Measurements from ENCODE around the gene ACSL3. TPM values are rescaled to one million over a fixed set of nuclear protein-coding genes. Genes with fewer than 3 reads are reported as not detected.

Gene ACSL3
- total RNA-seq, 4 donors from 2014 or later, result 25.6 to 52.2 (median 47.2) TPM

DNA sequence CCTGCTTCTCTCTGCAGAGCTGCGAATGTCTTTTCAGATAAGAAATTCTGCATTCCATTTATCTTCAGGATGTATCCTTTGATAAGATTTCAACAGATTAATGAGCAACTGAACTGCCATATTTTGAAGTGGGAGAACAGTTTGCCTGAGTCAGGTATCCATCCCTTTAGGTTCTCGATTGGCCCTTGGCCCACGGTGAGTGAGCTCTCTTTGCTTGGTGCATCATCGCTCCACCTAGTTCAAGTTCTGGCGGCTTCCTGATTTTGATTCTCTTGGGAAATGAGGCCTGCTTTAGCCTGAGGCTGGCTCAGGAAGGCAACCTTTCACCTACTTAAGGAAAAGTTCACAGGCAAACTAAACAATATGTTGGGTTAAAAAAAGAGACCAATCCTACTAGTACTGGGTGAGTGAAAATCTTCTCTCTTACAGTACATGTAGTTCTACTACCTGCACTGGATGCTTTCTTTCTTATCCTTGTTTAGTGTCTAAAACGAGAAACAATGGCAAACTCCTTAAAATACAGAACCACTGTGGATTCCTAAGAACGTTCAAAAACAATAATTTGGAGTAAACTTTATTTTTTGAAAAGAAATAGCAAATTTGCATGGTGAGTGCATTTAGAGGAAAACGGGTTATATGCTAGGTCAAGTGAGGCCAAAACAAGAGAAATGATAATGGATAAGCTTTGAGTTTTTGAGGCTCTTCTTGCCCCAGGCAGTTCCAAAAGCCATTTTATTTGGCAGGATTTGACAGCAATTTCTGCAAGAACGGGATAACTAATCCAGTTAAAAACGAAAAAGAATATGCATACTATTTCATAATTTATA, 837 bp upstream of the ACSL3 start:
- TF ChIP-seq, protein P1, sequence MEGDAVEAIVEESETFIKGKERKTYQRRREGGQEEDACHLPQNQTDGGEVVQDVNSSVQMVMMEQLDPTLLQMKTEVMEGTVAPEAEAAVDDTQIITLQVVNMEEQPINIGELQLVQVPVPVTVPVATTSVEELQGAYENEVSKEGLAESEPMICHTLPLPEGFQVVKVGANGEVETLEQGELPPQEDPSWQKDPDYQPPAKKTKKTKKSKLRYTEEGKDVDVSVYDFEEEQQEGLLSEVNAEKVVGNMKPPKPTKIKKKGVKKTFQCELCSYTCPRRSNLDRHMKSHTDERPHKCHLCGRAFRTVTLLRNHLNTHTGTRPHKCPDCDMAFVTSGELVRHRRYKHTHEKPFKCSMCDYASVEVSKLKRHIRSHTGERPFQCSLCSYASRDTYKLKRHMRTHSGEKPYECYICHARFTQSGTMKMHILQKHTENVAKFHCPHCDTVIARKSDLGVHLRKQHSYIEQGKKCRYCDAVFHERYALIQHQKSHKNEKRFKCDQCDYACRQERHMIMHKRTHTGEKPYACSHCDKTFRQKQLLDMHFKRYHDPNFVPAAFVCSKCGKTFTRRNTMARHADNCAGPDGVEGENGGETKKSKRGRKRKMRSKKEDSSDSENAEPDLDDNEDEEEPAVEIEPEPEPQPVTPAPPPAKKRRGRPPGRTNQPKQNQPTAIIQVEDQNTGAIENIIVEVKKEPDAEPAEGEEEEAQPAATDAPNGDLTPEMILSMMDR (IDR thresholded peaks at IDR 0.05), result no peak
- TF ChIP-seq POLR2A (IDR thresholded peaks at IDR 0.05), result no peak
- Histone ChIP-seq H3K36me3 (no peaks in the 10 kb centered on the region), H3K27ac (peak overlapping the region; percentile 6 to 97 (median 94)), H3K27me3 (no peaks in the 10 kb centered on the region), H3K4me3 (peak overlapping the region; percentile 93 to 96 (median 94)), H3K9me3 (no peaks in the 10 kb centered on the region), H3K4me1 (peaks cover 0 to 29% (median 4%) of the 10 kb centered on the region in 4 donors)
- DNase-seq, result peak in 1 of 3 donors; percentile 59

DNA sequence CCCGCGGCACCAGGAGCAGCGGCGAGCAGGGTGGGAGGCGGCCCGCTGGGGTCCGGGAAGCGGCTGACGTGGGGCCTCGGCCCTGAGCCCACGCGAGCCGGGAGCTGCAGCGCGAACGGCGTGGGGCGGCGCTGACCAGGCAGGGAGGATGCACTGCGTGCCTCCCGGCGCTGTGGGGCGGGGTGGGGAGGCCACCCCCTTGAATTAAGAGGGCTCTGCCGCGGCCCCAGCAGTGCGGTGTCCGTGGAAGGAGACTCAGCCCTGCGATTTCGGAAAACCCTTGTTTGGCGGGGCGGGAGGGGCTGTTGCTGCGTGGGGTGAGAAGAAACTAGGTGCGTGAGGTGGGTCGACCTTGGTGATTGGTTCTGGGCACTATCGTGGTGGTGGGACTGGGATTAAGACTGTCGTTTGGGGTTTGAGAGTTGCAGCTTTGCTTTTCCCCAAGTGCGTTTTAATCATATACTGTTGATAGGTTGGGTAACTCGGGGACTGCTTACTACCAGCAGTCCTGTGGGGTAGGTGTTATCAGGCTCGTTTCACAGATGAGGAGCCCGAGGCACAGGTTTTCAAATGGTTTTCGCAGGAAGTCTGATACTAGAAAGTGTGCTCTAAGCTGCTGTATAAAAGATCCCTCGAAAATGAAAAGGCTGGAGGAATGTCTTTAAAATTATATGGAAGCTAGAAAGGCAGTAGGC, 722 bp downstream of the ACSL3 start:
- Histone ChIP-seq H3K9me3 (no peaks in the 10 kb centered on the region), H3K27ac (peak overlapping the region; percentile 94 to 97 (median 96)), H3K4me3 (peak overlapping the region; percentile 93 to 96 (median 94)), H3K36me3 (no peaks in the 10 kb centered on the region), H3K27me3 (no peaks in the 10 kb centered on the region), H3K4me1 (peaks cover 0 to 29% (median 4%) of the 10 kb centered on the region in 4 donors)
- TF ChIP-seq POLR2A (IDR thresholded peaks at IDR 0.05), result no peak
- TF ChIP-seq, protein P1 (IDR thresholded peaks at IDR 0.05), result no peak
- DNase-seq, result peak in 2 of 3 donors; percentile 28 to 61

DNA sequence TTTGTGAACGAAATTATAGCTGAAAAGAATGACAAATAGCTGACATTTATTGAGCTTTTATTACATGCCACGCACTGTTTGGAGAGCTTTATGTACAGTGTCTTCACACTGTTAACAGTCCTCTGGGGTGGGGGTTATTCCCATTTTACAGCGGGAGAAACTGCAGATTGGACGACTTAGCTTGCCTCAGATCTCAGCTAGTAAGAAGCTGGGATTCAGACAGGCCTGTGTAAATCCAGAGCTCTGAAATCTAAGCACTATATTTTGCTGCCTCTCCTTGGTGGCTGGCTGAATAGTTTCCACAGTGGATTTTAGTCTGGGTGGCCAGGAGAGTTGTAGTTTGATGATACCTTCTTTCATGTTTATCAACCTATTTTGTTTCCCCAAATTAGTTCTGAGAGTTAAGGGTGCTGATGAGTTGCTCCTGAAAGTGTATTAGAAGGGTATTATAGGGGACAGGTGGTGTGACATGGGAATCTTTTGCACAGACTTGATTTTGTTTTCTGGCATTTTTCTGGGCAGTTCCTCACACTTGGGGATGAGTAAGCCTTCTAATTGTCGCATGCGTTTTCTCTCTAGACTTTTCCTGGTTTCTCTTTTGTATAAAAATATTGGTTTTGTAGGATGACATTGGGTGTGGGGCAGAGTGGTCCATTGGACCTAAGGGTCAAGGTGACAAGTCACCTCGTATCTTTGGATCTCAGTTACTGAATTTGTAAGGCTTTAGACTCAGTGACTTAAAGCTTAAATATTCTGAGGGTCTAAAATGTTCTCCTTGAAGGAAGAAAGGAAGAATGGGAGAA, 1.5 kb downstream of the ACSL3 start:
- no peaks in the 10 kb centered on the region for H3K27me3 ChIP-seq
- H3K9me3 ChIP-seq, result no peaks in the 10 kb centered on the region
- H3K4me3 ChIP-seq, result peak overlapping the region; percentile 93 to 96 (median 94)
- peak overlapping the region in 3 of 4 donors; percentile 95 to 97 (median 96) for H3K27ac ChIP-seq
- H3K4me1 ChIP-seq, result peaks cover 0 to 29% (median 4%) of the 10 kb centered on the region in 4 donors
- no peaks in the 10 kb centered on the region for H3K36me3 ChIP-seq
- TF ChIP-seq POLR2A (IDR thresholded peaks at IDR 0.05), result no peak
- TF ChIP-seq, protein P1 (IDR thresholded peaks at IDR 0.05), result no peak
- DNase-seq, result no peak

DNA sequence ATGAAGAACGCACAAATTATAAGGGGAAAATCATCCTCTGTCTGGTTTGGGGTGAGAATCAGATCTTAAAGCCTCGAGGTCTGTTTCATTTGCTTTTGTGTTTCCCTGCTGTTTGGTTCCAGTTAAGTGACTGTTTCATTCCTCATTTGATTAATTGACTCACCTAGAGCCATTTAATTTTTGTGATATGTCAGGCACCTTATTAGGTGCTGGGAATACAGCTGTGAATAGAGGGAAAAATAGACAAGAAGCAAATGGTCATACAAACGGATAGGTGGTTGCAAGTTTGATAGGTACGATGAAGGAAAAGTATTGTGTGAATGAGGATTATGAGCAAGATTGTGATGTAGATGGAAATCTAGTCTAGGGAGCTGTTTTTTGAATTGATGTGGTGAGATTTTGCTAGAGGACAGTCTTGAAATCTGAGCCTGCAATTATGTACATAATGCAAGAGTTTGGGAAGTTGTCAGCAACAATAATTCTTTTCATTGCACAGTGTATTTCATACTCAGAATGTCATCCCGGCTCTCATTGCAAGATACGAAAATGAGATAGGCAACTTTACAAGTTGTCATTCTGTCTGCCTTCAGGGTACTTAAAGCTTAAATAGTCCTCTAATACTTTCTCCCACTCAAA, 2.2 kb downstream of the ACSL3 start:
- no peak for TF ChIP-seq POLR2A (IDR thresholded peaks at IDR 0.05)
- TF ChIP-seq, protein P1 (IDR thresholded peaks at IDR 0.05), result no peak
- Histone ChIP-seq H3K36me3 (no peaks in the 10 kb centered on the region), H3K27ac (no peak overlapping the region), H3K4me1 (peaks cover 0 to 29% (median 4%) of the 10 kb centered on the region in 4 donors), H3K4me3 (peak overlapping the region in 1 of 4 donors; percentile 5), H3K9me3 (no peaks in the 10 kb centered on the region), H3K27me3 (no peaks in the 10 kb centered on the region)
- DNase-seq, result no peak

DNA sequence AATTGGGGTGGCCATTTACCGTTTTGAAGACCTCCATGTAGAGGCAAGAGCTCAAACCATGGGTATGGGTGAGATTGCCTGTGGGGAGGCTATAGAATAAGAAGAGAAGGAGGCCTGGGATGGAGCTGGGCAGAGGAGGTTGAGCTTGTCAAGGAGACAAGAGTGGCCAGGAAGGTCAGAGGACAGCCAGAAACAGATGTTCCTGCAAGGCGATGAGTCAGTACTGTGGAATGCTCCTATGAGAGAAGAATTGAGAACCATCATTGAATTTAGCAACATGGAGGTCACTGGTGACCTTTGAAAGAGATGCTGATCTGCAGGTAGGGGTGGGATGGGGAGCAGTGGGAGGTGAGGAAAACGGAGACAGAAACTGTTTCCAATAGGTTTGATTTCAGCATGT, 3.5 kb downstream of the ACSL3 start:
- Histone ChIP-seq H3K4me3 (no peak overlapping the region), H3K27me3 (no peaks in the 10 kb centered on the region), H3K9me3 (no peaks in the 10 kb centered on the region), H3K27ac (no peak overlapping the region), H3K36me3 (no peaks in the 10 kb centered on the region), H3K4me1 (peaks cover 0 to 29% (median 4%) of the 10 kb centered on the region in 4 donors)
- DNase-seq, result no peak
- TF ChIP-seq, protein P1 (IDR thresholded peaks at IDR 0.05), result no peak
- no peak for TF ChIP-seq POLR2A (IDR thresholded peaks at IDR 0.05)

Data from Peyer's patch (tissue), 4 donors.